Measurements from ENCODE around the gene TENM3.

DNA sequence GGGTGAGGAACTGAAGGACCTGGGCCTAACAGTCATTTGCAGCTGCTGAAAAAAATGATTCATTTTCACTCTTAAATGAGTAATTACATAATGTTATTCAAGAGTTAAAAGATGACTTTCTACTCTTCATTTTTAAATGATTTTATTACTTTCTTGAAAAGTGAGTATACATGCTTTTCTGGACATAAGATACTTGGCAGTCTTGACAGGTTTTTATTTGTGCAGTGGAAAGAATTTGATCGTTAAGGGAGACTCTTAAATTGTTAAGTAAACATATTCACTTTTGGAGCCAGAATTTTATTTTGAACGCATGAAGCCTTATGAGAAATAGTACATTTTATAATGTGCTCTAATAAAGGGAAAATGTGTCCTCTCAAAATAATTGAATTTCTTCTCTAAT is 245.7 kb downstream of the TENM3 start:
- TF ChIP-seq CTCF (IDR thresholded peaks at IDR 0.05) (no peak), POLR2A (IDR thresholded peaks at IDR 0.05) (no peak)

Data from lower leg skin (tissue), 3 donors.